HG03039 (cell line): ENCODE results near the gene SPHK1.

Experiments
- ATAC-seq: cut with Tn5 transposase; IDR thresholded peaks from one replicate; pipeline ENCODE4 v1.9.1; 2021; ENCODE audit warnings: mild to moderate bottlenecking, moderate library complexity; ENCODE audit not compliant: unreplicated experiment

Gene SPHK1

DNA sequence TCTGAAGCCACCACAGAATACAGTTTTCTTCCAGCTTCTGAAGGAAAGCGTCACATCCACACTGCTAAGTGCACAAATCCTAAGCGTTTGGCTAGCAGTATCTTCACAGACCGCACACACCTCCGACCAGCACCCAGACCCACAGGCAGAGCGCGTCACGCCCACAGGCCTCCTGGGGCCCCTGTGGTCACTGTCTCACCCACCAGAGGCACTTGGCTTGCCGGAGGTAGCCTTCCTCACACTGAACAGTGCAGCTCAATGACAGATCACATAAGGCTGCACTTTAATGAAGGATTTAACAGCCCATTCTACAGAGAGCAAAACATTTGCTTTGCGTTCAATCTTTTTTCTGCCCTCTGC lies 21.2 kb downstream of the SPHK1 start:
- no peak for ATAC-seq

DNA sequence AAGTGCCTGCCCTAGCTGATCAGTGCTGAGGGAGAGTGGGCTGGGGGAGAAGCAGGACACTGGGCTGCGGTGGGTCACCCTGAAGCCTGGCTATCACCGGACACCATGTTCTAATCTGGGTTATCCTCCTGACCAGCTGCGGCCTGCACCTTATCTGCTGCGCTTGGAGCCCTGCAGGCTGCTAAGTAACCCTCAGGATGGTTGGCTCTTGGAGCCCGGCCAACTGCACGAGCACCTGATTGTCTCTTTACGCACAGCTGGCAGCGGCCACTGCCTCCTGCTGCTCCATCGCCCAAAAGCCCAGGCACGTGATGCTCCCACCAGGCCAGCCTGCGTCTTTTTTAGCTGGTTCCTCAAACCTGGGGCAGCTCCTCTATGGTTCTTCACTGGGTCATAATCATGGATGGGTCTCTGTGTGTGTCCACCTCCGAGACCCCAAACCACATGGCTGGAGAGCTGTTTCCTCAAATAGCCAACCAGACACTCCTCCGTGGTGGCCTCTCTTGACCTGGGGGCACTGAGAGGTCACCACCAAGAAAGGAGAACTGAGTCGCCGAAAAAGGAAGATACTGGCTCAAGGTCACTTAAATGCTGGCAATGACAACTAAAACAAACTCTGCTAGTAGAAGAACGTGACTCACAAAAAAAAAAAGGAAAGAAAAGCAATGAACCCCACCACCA lies 21.7 kb downstream of the SPHK1 start:
- ATAC-seq, result no peak

DNA sequence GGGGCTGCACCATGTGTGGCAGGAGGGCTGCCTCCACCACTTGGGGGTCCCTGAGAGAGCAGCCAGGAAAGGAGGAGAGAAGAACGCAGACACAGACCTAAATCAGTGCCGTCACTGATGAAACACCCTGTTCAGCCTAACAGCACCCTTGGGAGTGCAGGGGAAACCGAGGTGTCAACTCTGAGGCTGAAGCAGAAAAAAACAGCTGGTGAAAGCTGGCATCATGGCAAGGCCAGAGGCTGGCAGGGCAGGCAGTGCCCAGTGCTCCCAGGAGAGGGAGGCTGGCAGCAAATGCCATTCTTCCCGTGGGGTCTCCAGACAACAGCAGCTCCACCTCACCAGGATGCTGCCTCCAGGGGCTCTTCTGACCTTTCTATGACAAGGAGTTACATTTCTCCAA lies 23.1 kb downstream of the SPHK1 start:
- ATAC-seq, result no peak

DNA sequence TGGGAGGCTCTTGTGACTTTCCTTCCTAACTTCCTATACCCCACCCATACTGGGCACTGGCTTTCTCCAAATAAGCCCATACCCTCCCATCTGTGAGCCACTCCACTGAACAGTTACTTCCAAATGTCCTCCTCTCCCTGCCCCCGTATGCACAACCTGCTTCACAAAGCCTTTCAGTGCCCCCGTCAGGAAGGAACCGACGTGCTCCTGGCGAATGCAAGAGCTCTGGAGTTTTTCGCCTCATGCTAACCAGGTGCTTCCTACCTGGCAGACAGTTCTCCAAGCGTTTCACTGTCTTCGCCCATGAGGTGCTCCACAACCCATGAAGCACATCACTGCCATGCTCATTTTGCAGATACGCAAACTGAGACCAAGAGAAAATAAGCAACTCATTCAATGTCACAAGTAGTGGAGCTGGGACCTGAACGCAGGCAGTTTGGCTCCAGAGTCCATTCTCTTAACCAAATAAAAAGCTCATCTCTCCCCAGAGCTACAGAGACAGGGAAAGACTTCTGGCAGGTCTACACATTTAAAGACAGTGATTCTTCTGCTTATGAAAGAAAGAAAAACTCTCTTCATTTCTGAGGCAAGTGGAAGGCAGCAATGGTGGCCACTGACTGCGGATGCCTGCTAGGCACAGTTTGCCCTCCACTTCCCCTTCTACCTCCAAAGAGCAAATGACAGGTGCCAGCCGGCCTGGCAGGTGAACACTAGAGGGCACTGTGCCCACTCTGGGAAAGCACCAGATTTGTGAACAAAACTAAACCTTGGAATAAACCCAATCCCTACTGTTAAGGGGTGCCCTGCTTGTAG lies 23.8 kb downstream of the SPHK1 start:
- ATAC-seq, result no peak

DNA sequence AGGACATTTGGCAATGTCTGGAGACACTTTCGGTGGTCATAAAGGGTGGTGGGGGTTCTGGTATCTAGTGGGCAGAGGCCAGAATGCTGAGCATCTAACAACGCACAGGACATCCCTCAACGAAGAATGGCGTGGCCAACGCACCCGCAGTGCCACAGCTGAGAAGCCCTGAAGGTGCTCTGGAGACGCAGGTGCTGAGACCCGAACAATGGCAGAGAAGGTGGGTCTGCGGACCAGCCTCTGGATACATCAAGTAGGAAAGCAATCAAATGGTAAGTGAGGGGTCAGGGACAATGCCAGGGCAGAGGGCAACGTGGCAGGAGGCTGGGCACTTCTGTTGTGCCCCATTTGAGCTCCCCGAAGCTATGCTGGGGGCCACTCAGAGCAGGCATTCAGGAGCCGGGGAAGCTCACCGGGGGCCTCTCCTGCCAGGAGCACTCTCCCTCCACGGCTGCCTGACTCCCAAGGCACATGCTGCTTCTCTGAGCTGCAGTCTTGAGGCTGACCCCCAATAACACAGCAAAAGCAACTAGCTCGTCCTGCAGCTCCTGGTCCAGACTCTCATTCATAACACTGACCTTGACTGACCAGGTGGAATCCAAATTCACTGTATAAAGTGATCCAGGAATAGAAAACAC lies 26.0 kb downstream of the SPHK1 start:
- no peak for ATAC-seq

DNA sequence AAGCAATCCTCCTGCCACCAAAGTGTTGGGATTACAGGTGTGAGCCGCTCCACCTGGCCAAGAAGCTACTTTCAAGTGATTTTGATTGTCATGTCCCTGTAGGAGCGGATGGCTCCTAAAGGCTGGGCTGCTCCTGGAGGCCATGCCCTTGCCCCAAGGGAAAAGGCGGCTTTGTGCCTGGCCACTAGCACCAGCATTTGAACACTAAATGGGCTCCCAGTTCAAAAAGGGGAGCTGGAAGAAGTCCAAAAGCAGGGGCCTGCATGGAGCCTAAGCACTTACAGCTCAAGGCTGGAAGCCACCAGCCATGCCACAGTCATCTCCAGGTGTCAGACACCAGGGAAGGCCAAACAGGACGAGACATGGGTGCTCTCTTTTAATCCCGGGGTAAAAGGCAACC lies 26.8 kb downstream of the SPHK1 start:
- no peak for ATAC-seq

DNA sequence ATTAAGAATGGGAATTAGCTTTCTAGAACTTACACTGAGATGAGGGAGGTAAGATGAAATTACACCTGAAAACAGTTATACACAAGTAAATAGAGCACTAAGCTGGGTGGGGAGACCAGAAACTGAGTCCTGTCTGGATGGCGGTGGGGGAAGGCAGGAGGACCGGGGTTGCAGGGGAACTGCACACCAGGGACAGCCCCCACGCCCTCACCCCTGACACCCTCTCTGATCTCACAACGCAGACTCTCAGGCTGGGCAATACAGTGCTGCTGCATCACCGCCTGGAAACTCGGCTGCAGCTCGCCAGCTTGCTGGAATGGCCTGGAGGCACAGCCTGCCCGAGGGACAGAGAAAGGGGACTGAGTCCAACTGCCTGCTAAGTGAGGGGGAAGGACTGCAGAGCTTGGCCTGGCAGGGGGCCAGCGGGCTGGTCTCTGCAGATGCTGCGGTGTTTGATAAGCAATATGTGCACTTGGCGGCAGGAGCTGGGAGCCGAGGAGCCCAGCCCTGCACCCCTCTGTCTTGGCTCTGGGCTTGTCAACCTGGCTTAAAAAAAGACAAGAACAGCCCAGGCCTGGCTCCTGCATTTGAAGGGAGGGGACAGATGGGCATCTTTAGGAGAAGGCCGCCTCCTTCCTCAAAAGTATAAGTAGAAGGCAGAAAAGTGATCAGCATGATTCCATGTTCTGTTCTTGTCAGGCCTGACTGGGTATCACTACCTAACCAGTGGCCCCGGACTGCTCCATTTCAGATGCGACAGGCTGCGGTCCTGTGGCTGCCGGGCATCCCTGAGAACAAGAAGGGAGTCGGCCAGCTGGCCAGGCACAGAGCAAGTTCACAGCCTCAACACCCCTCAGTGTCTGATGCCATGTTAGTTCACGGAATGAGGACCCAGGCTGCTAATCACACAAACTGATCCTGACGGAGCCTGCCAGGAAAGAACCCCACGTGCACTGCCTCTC lies 30.2 kb downstream of the SPHK1 start:
- no peak for ATAC-seq

DNA sequence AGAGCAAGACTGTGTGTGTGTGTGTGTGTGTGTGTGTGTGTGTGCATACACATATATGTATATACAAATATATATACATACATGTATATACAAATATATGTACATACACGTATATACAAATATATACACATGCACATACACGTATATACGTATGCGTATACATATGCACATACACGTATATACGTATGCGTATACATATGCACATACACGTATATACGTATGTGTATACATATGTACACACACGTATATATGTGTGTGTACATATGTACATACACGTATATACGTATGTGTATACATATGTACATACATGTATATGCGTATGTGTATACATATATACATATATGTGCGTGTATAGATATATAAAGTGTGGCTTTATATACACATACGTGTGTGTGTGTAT lies 31.4 kb downstream of the SPHK1 start:
- no peak for ATAC-seq

DNA sequence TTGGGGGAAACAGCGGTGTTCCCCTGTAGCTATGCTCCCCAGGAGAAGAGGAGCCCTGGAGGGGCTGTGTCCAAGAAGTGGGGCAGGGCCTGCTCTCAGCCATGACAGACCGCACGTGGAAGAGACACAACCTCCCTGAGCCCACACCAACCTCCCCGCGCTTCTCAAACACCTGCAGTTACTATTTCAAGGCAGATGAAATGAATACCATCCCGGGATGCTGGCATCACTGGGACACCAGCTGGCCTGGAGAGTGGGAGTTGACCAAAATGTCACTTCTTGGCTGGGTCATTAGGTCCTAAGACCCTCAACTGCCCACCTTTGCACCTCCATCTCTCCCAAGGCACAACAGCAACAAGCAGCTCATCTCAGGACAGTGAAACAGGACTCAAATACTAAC lies 32.0 kb downstream of the SPHK1 start:
- ATAC-seq, result no peak

DNA sequence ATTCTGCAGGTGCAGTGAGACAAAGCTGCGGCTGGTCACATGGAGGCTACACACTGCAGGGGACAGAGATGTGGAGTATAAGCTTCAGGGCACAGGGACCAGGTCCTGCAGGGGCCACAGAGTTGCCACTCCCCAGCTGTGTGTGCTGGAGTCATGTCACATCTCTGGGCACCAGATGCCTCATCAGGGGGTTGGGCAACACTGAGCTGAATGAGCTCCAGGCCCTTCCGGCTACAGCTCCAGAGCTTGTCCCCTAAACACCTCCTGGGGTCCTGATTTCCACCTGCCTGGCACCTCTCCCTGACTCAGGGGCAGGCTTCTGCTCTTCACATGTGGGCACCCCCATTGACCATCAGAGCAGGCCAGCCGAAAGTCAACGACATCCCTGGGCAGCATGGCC lies 32.5 kb downstream of the SPHK1 start:
- no peak for ATAC-seq

DNA sequence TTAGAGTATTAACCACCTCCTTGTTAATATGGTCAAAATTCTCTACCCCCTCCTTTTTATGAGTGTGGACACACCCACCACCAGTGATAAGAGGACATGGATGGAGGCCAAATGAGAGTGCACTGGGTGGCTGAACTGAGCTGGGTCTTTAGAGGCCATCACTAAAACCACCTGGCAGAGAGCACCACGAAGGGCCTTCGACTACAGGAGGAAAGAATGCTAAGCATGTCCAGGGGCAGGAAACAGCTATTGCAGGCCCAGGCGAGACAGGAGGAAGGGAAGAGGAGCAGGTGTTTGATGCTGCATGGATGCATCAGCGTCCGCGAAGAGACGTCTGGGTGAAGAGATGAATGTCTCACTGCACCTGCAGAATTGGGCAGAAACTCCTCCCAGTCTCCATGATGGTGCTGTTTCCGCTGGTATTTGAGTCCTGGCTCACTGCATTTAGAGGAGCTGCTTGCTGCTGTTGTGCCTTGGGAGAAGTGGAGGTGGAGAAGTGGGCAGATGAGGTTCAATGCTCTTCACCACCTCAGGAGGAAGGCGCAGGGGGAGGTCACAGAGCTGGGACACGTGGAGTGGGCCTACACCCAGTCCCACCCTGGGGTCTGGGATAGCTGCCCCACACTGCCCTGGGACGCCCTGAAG lies 33.2 kb downstream of the SPHK1 start:
- no peak for ATAC-seq

DNA sequence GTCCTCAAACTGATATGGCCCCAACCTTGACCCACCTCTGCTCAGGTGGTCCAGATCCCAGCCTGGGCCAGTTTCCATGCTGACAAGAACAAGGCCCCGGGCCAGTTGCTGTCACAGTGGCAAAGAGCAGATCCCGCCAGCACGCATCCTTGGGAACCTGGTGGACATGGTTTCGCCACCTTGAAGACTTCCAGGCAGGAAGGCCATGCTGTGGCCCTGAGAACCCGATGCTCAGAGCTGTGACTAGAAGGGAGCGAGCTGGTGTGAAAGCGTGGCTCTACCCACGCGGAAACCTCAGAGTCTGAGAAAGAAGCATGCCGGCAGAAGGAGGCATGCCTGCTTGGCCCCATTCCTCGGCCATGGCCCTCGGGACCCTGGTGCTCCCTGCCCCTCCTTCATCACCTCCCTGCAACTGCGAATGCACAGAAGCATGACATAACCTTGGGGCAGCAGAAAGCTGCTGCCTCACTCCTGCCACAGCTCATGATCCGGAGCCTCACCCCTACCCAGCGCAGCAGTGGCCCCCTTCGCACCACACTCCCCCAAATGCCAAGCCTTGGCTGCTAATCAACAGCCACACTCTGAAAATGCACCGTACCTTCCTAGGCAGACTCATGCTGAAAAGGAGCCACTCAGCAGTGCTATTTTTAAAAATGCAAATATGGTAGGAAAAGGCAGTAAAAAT lies 35.3 kb downstream of the SPHK1 start:
- ATAC-seq, result no peak

DNA sequence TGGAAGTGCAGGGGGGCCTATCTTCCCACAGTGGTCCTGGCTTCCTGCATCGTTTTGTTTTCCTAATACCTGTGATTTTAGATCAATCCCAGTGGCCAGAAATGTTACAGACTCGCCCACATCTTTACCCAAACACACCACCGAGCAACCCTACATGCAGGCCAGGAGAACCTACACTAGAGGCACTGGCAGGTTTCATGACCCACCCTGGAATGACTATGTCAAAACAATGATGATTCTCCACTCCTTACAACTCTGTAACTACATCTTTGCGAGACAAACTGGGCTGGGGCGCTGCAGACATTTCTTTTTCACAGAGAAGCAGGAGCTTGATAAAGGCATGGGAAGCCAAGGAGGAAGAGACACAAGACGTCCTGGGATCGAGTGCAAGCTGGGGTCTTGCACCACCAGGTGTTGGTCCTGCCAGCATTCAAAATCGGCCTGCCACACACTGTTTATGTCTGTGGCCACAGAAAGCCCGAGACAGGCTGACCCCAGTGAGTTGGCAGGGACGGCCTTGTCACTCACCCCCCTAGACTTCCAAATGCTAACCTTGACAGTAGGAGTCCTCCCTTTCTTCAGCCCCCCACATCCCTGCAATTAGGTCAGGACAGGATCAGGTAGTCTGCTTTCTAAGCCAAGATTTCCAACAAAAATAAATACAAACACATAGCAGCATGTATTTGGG lies 36.1 kb downstream of the SPHK1 start:
- no peak for ATAC-seq

DNA sequence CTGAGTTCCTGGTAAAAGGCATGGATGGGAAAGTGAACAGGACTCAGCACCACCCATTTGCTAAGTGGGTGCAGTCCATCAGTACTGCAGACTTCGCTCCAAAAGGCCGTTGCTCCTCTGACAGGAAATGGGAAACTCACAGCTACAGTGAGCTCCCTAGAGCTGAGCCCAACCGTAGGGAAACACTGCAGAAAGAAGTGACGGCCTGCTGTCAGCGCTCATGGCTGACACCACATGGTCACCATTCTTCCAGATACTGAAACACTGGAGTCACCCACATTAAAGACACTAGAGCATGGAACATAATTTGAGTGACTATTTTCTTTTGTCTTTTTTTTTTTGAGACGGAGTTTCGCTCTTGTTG lies 36.6 kb downstream of the SPHK1 start:
- no peak for ATAC-seq

DNA sequence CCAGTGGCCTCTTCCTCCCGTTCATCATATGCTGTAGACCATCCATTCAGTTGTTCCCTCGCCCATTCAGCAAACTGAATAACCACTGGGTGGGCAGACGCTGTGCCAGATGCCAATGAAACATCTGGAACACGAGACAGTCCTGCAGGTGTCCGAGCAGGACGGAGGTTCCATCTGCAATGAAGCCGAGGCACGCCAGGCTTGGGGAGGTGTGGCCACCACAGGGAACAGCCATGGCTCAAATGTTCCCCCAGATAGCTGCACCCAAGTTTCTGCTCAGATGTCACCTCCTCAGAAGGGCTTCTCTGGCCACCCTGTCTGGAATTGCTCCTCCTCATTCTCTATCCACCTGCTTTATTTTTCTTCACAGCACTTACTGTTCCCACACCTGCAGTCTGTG lies 38.0 kb downstream of the SPHK1 start:
- ATAC-seq, result no peak

DNA sequence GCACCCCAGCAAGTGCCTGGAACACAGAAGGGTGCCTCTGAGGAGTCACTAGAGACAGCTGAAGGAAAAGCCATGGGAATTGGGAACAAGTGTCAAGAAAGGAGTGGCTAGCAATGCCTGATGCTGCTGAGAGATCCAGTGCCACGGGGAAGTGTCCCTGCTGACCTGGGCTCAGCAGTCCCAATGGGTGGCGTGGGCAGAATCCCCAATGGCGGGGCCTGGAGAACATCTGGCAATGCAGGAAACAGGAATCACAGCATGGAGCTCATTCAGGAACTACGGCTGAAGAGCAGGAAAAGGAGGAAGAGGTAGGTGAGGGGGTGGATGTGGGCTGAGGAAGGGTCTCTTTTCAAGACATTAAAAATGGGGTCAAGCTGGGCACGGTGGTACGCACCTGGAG lies 38.5 kb downstream of the SPHK1 start:
- no peak for ATAC-seq

DNA sequence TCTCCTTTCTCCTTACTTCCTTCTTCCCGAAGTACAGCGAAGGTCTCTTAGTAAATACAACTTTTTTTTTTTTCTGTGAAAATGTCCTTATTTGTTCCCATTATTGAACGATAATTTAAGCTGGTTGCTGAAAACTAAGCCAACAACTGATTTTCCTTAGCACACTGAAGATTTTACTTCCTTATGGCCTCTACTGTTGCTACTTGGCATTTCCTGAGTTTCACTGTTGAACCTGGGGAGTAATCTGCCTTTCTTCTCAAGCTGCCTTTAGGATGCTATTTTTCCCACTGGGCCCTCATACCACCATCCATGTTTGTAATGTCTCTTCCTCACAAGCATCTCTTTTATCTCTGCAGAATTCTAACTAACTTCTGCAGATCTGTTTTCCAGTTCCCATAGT lies 42.4 kb downstream of the SPHK1 start:
- ATAC-seq, result no peak

DNA sequence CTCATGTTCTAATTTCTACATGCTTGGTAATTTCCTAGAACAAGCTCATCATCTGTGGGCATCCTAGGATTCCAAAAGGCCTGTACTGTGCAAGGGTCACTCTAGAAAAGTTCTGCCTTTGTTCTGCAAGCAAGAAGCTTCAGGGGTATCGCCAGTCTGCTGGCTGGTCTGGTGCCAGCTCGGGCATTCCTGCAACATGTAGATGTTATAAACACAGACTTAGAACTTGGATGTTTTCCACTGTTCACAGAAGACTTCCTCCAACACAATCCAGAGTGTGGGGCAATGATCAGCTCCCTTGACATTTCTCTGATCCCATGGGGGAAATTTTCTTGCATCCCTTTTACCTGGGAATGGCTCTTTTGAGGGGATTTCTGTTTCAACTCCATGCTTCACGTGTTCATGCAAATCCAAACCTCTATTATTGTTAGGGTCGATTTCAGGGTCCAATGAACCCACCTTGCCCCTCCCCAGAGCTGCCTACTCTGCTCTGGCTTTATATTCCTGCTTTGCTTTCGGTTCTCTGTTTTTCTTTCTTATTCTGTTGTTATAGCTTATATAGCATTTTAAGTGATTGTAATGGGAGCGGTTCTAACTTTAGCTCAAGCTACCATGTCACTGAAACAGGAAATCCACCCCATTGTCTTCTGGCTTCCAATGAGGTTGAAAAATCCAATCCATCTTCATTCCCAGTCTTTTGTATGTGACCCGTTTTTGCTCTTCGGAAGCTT lies 43.3 kb downstream of the SPHK1 start:
- ATAC-seq, result no peak

DNA sequence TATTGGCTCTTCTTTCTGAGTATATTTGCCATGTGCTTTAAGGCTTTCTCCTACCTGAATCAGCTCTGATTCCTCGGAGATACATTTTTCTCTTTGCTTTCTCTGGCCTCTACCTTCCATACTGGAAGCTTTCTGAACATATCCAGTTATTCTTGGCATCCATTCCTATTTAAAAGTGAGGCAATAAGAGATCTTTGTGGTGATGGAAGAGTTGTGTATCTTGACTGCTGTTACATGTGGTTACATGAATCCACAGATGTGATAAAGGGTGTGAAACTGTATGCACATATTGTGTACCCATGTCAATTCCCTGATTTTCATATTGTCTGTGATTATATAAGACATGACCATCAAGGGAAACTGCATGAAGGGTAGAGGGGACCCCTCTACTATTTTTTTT lies 44.1 kb downstream of the SPHK1 start:
- ATAC-seq, result no peak
